ENCODE data around the gene GAN. TPM values are rescaled to one million over a fixed set of nuclear protein-coding genes. Genes with fewer than 3 reads are reported as not detected.
"Not testable (repeated sequence)": the region's sequence is repeated elsewhere in the genome, so short reads cannot be mapped to it uniquely, and the experiment has no call there.

The GAN gene
- total RNA-seq, 1 experiment from 2014 or later: 4.0 TPM

DNA sequence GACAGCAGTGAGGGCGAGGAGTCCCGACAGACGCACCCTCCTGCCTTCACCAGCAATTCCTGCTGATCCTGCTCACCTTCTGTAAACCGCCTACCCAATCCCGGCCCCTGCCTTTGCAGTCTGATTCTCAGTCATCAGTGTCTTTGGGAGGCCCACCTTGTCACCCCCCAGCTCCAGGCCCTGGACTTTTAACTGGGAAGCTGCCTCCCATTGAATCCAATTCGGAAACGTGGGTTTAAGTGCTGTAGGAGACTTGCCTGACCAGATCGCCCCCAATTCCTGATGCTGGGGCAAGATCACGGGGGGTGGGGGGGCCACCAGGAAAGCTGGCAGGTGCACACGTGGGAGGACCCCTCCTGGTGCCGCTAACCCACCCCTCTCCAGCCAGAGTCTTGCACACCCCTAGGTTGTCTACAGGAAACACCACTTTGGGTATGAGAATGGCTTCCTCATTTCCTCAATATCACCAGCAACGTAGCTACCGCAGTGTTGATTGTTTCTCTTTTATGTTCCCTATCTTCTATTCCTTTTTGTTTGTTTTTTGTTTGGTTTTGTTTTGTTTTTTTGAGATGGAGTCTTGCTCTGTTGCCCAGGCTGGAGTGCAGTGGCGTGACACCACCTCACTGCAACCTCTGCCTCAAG lies 83.2 kb downstream of the GAN start:
- DNase-seq (ENCODE audit: low spot score): no peak

DNA sequence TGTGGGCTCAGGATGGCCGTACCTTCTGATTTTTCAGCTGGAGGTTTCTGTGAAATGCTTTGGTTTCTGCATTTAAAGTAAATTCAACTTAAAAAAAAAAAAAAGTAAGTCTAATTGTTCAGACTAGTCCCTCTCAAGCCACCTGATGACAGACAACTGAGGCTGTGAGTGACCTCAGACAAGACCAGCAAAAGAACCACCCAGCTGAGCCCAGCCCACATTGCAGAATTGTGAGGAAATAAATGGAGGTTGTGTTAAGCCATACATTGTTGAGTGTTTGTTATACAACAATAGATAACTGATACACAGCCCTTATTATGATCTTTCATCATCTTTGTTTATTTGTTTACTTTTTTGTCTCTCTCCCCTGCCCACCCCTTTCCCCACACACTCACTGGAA lies 85.1 kb downstream of the GAN start:
- no peak for DNase-seq (ENCODE audit: low spot score)

DNA sequence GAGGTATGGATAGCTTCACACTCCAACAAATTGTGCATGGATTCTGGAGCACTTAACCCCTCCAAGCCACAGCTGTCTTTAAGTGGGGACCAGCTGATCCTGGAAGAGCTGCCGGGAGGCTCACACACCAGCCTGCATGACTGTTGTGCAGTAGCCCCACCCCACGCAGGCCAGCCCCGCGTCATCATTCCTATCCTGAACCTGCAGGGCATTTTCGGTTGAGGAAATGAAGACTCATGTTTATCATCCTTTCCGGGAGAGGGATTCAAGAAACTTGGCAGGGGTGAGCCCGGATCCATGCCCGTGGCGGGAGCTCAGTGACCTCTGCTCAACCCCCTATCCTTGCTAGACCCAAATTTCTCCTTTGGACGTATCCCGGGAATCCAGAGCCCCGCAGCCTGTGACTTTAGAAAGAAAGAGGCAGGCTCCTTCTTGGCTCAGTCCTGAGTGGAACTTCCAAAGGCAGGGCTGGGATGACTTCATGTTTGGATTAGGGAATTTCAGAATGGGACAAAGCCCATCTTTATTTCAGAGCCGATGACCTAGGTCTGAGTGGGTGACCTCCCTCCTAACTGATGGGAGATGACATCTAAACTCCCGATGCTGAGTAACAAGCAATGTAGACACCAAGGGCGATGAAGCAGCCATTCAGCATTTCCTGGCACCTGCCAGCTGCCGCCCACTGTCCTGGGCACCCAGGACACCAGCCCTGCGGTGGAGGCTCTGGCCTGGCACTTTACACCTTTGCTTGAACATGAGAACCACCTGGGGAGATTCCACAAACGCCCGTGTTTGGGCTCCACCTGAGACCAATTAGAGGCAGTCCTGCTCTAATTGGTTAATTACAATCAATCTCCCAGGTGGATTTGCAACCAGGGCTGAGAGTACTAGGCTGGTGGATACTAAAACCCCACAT lies 86.5 kb downstream of the GAN start:
- DNase-seq (ENCODE audit: low spot score): peak; percentile 80

DNA sequence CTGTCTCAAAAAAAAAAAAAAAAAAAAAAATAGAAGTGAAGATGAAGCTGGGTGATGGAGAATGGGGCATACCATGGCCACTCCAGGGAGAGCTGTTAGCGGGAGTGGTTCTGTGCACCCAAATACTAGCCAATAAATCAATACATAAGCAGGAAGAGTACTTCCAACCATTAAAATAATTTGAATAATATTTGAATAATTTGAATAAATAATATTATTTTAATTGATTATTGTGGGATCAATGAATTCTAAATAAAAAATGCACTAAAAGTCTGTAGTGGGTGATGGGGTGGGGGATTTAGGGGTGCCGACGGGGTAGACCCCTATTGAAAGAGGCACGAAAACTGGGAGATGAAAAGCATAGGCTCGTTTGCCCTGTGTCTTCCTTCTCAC lies 88.4 kb downstream of the GAN start:
- DNase-seq (ENCODE audit: low spot score): no peak

DNA sequence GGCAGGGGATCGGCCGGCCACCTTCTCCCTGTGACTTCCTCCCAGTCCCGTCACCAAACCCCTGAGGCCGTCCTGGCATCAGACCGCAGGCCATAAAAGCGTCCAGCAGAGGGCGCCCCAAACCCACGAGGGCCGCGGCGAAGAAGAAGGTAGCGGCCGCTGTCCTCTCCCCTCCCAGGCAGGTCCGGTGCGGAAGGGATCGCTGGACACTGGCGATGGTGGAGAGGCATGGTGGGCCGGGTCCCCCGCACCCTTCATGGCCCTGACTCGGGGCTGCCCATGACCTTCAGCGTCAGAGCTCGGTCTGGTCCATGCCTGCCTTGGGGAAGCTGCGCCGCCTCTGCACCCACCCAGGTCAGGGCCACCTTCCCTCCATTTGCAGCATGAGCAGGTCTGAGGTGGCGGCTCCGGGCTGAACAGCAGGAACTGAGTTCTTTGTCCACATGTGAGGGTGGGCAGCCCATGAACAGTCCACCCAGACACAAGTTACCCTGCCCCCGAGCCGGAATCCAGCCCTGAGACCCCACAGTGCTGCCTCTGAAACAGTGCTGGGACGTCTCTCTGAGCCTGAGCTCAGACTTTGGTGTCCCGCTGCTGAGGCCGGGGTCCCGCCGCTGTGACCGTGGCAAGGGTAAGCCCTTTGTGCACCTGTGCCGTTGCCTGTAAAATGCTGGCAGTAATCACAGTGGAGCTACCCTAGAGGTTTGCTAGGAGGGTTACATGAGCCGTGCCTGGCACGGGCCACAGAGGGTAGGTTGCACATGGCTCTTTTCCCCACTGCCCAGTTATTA lies 89.0 kb downstream of the GAN start:
- peak; percentile 77 for DNase-seq (ENCODE audit: low spot score)

DNA sequence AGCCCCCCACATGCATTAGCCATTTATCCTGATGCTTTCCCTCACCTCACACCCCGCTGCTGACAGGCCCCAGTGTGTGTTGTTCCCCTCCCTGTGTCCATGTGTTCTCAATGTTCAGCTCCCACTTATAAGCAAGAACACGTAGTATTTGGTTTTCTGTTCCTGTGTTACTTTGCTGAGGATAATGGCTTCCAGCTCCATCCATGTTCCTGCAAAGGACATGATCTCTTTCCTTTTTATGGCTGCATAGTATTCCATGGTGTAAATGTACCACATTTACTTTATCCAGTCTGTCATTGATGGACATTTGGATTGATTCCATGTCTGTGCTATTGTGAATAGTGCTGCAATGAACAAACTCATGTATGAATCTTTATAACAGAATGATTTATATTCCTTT lies 90.2 kb downstream of the GAN start:
- DNase-seq (ENCODE audit: low spot score): not testable (repeated sequence)

DNA sequence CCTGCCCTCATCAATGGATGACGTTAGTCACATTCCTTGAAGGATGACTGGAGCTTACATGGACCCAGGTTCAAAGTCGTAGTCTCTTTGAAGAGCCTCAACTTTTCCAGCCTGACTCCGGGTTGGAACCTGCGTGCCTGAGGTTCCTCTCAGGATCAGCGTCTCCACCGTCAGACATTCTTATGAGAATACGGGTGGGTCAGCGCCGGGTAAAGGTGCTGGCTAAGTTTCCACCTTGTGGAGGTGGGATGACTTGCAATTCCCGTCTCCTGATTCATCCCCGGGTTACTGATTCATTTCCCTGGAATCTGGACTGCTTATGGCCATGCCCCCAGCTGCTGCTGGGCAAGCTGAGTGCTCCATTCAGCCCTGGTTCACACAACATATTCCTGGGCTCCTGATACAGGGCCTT lies 90.9 kb downstream of the GAN start:
- peak; percentile 93 for DNase-seq (ENCODE audit: low spot score)

DNA sequence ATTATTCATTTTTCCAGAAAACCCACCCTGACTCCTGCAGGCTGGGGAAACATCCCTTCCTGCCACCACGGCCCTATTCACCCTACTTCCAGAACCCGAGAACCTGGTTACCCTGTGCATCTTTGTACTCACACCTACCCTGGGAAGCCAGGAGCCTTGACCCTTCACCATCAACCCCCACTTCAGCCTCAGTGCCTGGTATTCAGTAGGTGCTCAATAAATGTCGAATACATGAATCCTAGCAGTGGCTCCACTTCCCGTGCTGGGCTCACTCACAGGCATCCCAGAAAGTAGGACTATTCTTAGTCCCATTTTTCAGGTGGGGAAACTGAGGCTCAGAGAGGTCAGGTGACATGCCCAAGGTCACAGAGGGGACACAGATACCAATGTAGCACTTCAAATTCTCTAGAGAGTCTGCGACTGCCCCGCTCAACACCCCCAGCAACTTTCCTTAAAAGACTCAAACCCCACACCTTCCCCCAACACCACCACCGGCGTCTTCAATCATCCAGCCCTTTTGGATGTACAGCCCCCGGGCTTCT lies 93.7 kb downstream of the GAN start:
- no peak for DNase-seq (ENCODE audit: low spot score)

DNA sequence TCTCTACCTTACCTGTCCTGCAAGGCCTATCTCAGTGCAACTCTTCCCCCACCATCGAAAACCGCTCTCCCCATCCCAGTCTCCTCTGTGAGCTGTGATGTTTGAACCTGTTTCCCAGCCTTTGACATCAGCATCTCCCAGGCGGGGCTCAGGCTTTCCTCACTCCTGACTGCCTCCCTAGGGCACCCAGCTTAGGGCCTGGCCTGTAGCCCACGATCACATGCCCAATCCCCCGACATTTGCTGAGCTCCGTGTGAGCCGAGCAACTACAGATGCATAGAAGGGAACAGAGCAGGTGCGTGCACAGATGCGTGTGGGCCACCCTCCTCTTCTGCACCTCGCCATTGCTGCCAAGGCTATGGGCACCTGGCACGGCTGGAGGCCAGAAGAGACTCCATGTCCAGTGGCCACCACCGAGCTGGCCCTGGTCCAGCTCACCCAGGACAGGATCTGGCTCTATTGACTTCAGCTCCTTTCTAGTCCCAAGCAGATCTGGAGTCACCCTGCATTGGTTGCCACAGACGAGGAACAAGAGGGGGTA lies 94.3 kb downstream of the GAN start:
- DNase-seq (ENCODE audit: low spot score): no peak

DNA sequence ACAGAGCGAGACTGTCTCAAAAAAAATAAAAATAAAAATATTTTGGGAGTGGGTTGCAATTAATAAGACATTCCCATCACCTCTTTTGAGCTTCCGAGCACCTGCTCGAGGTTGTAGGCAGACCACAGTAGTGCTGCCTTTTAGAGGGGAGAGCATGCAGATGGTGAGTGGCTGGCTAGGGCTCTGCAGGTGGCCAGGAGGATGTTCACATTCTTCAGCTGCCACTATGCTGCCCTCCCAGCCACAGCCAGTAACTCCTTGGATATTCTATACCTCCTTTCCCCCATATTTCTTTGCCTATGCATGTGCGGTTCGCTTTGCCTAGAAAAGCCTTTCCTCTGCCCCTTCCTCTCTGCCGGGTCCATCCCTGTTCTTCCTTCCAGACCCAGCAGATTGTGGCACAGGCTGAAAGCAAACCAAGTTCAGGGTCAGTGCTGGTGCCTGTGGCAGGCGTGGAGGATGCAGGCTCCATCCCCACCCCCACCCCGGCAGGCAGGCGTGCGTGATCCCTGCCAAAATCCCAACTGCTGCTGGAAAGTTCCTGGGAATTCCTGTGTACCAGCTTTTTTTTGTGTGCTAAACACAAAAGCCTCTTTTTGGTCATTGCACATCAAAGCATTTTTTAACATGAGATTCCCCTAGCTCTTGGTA lies 96.0 kb downstream of the GAN start:
- DNase-seq (ENCODE audit: low spot score): no peak

DNA sequence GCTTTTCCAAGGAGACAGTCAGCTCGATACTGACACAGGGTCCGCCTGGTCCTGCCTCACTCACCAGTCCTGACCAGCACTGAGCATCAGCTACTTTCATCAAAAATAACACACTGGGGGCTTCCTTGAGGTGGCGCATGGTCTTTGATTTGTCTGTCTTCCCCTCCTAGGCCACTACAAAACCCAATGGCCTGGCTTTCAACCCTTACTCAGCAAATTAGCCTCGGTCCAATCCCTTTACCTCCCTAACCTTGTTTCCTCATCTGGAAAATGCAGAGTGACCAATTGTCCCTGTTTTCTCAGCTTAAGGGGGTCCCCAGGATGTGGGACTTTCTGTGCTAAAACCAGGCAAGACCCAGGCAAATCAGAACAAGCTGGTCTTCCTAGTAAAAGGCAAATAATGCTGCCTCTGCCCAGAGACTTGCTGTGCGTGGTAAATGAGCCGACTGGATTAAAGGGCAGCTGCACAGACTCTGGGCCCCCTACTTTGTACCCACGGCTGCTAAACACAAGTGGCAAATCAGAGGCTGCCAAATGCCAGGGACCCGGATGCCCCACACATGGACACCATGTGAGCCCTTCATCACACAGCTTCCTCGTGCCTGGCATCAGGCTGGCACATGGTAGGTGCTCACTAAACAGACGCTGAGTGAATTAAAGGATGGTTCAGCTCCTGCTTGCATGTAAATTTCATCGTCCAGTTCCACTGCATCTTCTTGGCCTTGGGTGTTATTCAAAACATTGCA lies 98.7 kb downstream of the GAN start:
- no peak for DNase-seq (ENCODE audit: low spot score)

DNA sequence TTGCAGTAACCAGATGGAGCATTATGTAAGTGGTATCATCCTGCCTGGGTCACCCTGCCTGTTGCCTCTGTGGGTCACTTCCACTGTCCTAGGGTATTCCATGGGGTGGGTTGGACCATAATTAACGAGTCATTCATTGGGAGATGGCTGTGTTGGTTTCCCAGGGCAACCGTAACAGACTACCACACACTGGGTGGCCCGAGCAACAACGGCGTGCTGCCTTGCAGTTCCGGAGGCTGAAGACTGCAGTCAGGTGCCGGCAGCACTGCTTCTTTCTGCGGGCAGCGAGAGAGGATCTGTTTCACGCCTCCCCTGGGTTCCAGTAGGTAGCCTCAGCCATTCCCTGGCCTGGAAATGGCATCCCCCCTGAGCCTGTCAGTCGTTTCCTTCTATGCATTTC lies 101.0 kb downstream of the GAN start:
- DNase-seq (ENCODE audit: low spot score): no peak

DNA sequence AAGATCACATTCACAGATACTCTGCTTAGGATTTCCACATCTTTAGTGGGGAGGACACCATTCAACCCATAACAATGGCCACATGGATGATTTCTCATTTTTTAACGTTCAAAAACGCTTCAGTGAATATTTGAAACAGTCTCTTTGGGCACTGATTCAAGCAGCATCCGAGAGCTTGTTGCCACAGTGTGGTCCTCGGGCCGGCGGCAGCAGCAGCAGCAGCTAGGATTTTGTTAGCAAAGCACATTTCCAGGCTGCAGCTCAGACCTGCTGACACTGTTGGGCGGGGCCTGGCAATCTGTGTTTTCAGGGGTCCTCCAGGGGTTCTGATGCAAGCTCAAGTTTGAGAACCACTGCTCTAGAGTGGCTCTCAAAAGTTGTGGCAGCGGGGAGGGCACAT lies 102.0 kb downstream of the GAN start:
- DNase-seq (ENCODE audit: low spot score): no peak

DNA sequence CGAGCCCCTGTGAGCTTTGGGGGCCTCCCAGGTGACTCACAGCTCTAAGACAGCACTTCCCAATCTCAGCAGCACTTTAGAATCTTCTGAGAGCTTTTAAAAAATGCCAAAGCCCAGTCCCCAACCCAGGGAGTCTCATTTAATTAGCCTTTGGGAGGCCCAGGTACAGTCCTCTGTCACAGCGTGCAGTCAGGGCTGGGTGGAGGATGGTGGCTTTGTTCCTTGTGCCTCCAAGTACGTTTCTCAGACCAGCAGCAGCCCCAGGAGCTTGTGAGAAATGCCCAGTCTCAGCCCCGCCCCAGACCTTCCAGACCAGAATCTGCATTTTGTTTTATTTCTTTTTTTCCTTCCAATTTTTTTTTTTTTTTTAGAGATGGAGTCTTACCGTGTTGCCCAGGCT lies 102.4 kb downstream of the GAN start:
- DNase-seq (ENCODE audit: low spot score): no peak

DNA sequence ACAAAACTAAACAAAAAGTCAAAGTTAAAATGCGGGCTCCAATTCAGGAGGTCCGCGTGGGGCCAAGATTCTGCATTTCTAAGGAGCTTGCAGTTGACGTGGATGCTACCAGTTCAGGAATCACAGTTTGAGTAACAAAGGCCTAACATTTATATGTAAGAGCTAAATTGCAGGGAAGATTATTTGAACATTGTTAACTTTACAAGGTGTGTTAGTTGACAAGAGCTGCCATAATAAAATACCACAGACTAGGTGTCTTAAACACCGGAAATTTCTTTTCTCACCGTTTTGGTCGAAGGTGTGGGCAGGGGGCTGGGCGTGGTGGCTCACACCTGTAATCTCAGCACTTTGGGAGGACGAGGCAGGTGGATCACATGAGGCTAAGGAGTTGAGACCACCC lies 105.0 kb downstream of the GAN start:
- no peak for DNase-seq (ENCODE audit: low spot score)

DNA sequence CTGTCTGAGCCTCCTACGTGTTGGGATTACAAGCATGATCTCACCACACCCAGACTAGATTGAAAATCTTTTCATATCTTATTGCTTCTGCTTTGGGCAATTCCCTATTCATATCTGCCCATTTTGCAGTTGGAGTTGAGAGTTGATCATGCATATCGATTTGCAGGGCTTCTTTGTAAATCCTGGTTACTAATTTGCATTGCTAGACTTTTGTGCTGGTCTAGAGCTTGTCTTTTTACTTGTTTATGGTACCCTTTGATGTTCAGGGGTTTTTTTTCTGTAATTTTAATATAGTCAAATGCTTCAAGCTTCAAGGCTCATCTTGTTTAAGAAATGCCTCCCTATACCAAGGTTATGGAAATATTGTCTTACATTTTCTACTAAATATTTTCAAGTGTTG lies 106.4 kb downstream of the GAN start:
- no peak for DNase-seq (ENCODE audit: low spot score)

DNA sequence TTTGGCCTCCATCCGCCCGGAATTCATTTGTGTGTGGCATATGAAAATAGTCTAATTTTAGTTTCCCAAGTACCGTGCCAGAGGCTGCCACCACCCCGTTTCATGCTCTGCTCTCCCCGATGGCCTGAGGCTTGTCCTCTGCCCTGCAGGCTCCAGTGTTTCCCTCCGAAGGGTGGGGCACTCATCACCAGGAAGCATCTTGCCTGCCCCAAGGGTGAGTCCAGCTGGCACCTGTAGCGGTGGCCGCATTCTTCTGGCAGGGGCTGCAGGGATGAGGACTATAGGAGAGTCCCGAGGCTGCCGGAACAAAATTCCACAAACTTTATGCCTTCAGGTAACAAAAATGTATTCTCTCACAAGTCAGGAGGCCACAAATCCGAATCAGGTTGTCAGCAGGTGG lies 106.8 kb downstream of the GAN start:
- no peak for DNase-seq (ENCODE audit: low spot score)

DNA sequence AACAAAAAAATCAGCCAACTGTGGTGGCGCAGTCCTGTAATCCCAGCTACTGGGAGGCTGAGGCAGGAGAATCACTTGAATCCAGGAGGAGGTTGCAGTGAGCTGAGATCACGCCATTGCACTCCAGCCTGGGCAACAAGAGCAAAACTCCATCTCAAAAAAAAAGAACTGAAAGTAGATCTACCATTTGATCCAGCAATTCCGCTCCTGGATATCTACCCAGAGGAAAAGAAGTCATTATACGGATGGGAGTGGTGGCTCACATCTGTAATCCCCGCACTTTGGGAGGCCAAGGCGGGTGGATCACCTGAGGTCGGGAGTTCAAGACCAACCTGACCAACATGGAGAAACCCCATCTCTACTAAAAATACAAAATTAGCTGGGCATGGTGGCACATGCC lies 107.4 kb downstream of the GAN start:
- DNase-seq (ENCODE audit: low spot score): not testable (repeated sequence)

DNA sequence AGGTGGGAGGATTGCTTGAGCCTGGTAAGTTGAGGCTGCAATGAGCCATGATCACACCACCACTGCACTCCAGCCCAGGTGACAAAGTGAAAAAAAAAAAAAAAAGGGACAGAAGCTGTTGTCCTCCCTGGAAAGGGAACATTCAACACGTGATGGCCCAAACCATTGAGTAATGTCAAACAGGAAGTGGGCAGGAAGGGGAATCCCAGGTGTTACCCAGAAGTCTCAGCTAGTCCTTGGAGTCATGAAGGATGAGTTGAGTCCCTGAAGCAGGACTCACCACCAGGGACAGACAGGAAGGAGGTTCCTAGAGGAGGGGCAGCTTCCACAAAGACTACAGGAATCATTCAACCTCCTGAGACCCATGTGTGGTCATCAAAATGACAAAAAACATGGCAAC lies 110.0 kb downstream of the GAN start:
- peak; percentile 63 for DNase-seq (ENCODE audit: low spot score)

DNA sequence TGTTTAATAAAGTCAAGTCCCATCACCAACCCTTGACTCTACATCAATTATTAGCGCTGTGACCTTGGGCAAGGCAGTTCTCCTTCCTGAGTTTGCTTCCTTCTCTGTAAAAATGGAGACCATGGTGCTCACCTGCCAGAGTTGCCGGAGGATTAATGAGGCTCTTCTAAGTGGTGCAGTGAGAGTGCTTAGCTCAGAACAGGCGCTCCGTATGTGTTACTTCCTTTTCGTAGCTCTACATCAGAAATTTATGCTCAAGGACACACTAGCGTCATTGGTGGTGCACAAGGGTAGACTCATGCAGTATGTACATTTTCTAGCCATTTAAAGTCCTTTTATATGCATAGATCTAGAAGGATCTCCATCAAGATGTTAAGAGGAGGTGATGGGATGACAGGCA lies 112.5 kb downstream of the GAN start:
- no peak for DNase-seq (ENCODE audit: low spot score)

DNA sequence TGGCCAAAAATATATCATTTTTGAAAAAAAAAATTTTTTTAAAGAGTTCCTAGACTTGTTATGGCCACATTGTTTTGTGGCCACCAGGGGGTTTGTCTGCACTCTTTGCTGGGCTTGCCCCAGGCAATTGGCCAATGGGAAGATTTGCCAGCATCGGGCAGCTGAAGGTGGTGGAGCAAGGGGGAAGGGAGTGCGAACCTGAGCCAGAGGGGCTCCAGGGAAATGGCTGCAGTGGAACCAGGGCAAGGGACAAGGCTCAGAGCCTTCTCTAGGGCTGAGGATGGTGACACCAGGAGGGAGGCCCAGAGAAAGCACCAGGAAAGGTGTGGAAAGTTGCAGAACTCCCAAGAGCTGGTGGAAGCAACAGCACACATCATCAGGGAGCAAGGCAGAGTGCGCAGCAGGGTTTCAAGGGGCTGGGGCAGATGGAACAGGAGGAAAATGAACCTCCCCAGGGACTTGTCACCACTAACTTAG lies 114.3 kb downstream of the GAN start:
- no peak for DNase-seq (ENCODE audit: low spot score)

Data from H4 (cell line).